H9 (cell line): ENCODE data around the gene AGXT. TPM values are rescaled to one million over a fixed set of nuclear protein-coding genes. Genes with fewer than 3 reads are reported as not detected.

Experiments used
- DNase-seq: peaks from one replicate; pipeline ENCODE4 v3.0.0-alpha.2; 2017
- H2AFZ ChIP-seq: one replicate; pipeline ENCODE4 v1.6.1; 2013; ENCODE audit warnings: mild to moderate bottlenecking, low read length, control low read depth, moderate library complexity
- H2AK5ac ChIP-seq: 2 replicates; pipeline ENCODE4 v1.6.1; 2013; ENCODE audit warnings: low read length, control low read depth, mixed read lengths; ENCODE audit not compliant: insufficient read length
- H2BK120ac ChIP-seq: one replicate; pipeline ENCODE4 v1.6.1; 2013; ENCODE audit warnings: low read depth, mild to moderate bottlenecking, low read length, control low read depth, inconsistent platforms; ENCODE audit not compliant: poor library complexity, severe bottlenecking
- H2BK12ac ChIP-seq: 2 replicates; pipeline ENCODE4 v1.6.1; 2013; ENCODE audit warnings: low read length, control low read depth, mixed read lengths, low read depth; ENCODE audit not compliant: insufficient read length
- H2BK15ac ChIP-seq: 2 replicates; pipeline ENCODE4 v1.6.1; 2013; ENCODE audit warnings: low read depth, low read length, control low read depth
- H2BK20ac ChIP-seq: one replicate; pipeline ENCODE4 v1.6.1; 2013; ENCODE audit warnings: low read depth, mild to moderate bottlenecking, low read length, control low read depth, inconsistent platforms; ENCODE audit not compliant: poor library complexity, severe bottlenecking
- H2BK5ac ChIP-seq: 2 replicates; pipeline ENCODE4 v1.6.1; 2013; ENCODE audit warnings: low read length, control low read depth, mixed read lengths; ENCODE audit not compliant: insufficient read length
- H3K14ac ChIP-seq: 2 replicates; pipeline ENCODE4 v1.6.1; 2013; ENCODE audit warnings: low read length, control low read depth; ENCODE audit not compliant: insufficient read depth
- H3K18ac ChIP-seq: 2 replicates; pipeline ENCODE4 v1.6.1; 2013; ENCODE audit warnings: low read depth, mild to moderate bottlenecking, mixed read lengths, low read length, control low read depth; ENCODE audit not compliant: insufficient read length
- H3K23ac ChIP-seq: 2 replicates; pipeline ENCODE4 v1.6.1; 2013; ENCODE audit warnings: low read length, control low read depth, mixed read lengths, low read depth; ENCODE audit not compliant: insufficient read length
- H3K23me2 ChIP-seq: 2 replicates; pipeline ENCODE4 v1.6.1; 2013; ENCODE audit warnings: low read depth, mild to moderate bottlenecking, mixed read lengths, low read length, control low read depth; ENCODE audit not compliant: insufficient read length, poor library complexity, severe bottlenecking
- H3K27ac ChIP-seq: 2 replicates; pipeline ENCODE4 v1.5.1; 2013; ENCODE audit warnings: low read length, control low read depth, mixed read lengths, low read depth; ENCODE audit not compliant: insufficient read length
- H3K27me3 ChIP-seq: 2 replicates; pipeline ENCODE4 v1.6.1; 2013; ENCODE audit warnings: low read length, control low read depth, inconsistent platforms; ENCODE audit not compliant: insufficient read depth
- H3K4ac ChIP-seq: 2 replicates; pipeline ENCODE4 v1.6.1; 2013; ENCODE audit warnings: low read depth, mild to moderate bottlenecking, control low read depth, inconsistent platforms, low read length, moderate library complexity
- H3K4me1 ChIP-seq: 2 replicates; pipeline ENCODE4 v1.6.1; 2013; ENCODE audit warnings: low read length, control low read depth, inconsistent platforms; ENCODE audit not compliant: insufficient read depth
- H3K4me2 ChIP-seq: 2 replicates; pipeline ENCODE4 v1.6.1; 2013; ENCODE audit warnings: low read length, control low read depth, mixed read lengths; ENCODE audit not compliant: insufficient read length, insufficient read depth
- H3K56ac ChIP-seq: 2 replicates; pipeline ENCODE4 v1.6.1; 2013; ENCODE audit warnings: low read depth, mild to moderate bottlenecking, mixed read lengths, low read length, control low read depth; ENCODE audit not compliant: insufficient read length
- H3K79me1 ChIP-seq: 2 replicates; pipeline ENCODE4 v1.6.1; 2013; ENCODE audit warnings: low read depth, mild to moderate bottlenecking, moderate library complexity, low read length, control low read depth, inconsistent platforms; ENCODE audit not compliant: insufficient read depth, poor library complexity, severe bottlenecking
- H3K79me2 ChIP-seq: 2 replicates; pipeline ENCODE4 v1.6.1; 2013; ENCODE audit warnings: low read length, control low read depth, inconsistent platforms; ENCODE audit not compliant: insufficient read depth
- H3K9ac ChIP-seq: 2 replicates; pipeline ENCODE4 v1.6.1; 2013; ENCODE audit warnings: low read length, control low read depth, mixed read lengths; ENCODE audit not compliant: insufficient read length; ENCODE audit errors: extremely low read depth
- H3K9me3 ChIP-seq: one replicate; pipeline ENCODE4 v1.6.1; 2013; ENCODE audit warnings: low read depth, low read length, inconsistent platforms; ENCODE audit not compliant: control insufficient read depth
- H3T11ph ChIP-seq: one replicate; pipeline ENCODE4 v1.6.1; 2013; ENCODE audit warnings: mild to moderate bottlenecking, low read length, control low read depth, inconsistent platforms
- H4K20me1 ChIP-seq: one replicate; pipeline ENCODE4 v1.6.1; 2013; ENCODE audit not compliant: control insufficient read depth, insufficient read length, insufficient read depth
- H4K5ac ChIP-seq: 2 replicates; pipeline ENCODE4 v1.6.1; 2013; ENCODE audit warnings: low read depth, mild to moderate bottlenecking, mixed read lengths, low read length, control low read depth; ENCODE audit not compliant: insufficient read length
- H4K8ac ChIP-seq: replicated peaks from 2 replicates; pipeline ENCODE4 v1.6.1; 2013; ENCODE audit warnings: low read length, control low read depth, mixed read lengths, low read depth; ENCODE audit not compliant: insufficient read length
- H4K91ac ChIP-seq: 2 replicates; pipeline ENCODE4 v1.6.1; 2013; ENCODE audit warnings: low read depth, mild to moderate bottlenecking, moderate library complexity, mixed read lengths, low read length, control low read depth; ENCODE audit not compliant: insufficient read length
- H3K27ac Mint-ChIP-seq, 3 experiments: 2 replicates in 2 of 3; 3 replicates in 1 of 3; pipeline ENCODE4 v1.8.0; 2020 to 2021; ENCODE audit warnings: mixed read lengths in 3 of 3, mild to moderate bottlenecking in 1 of 3, moderate library complexity in 1 of 3
- H3K27me3 Mint-ChIP-seq: 2 replicates; pipeline ENCODE4 v1.8.0; 2021; ENCODE audit warnings: low read depth, mild to moderate bottlenecking, moderate library complexity, mixed read lengths
- H3K36me3 Mint-ChIP-seq, 3 experiments: 2 replicates in 2 of 3; 3 replicates in 1 of 3; pipeline ENCODE4 v1.8.0; 2020 to 2021; ENCODE audit warnings: low read depth in 3 of 3, mixed read lengths in 3 of 3; ENCODE audit not compliant: insufficient read depth in 1 of 3
- H3K4me1 Mint-ChIP-seq, 2 experiments: 2 replicates each; pipeline ENCODE4 v1.8.0; 2020; ENCODE audit warnings: mixed read lengths in 2 of 2
- H3K4me3 Mint-ChIP-seq, 2 experiments: 2 replicates in 1 of 2; 3 replicates in 1 of 2; pipeline ENCODE4 v1.8.0; 2020 to 2021; ENCODE audit warnings: mild to moderate bottlenecking in 2 of 2, mixed read lengths in 2 of 2, moderate library complexity in 1 of 2
- H3K9me3 Mint-ChIP-seq, 2 experiments: 2 replicates in 1 of 2; 3 replicates in 1 of 2; pipeline ENCODE4 v1.8.0; 2020; ENCODE audit warnings: mild to moderate bottlenecking in 2 of 2, mixed read lengths in 2 of 2, moderate library complexity in 1 of 2
- CTCF ChIP-seq: fragments of 200-600 bp; sonication (generic); conservative IDR thresholded peaks from 3 replicates; pipeline ENCODE4 v1.8.0; 2021; ENCODE audit warnings: antibody characterized with exemption, mild to moderate bottlenecking
- WGBS: extraction: QIAGEN DNeasy Blood & Tissue Kit; methylation state at CpG from one replicate; pipeline ENCODE4 v1.1.7; 2013; ENCODE audit warnings: missing lambda C conversion rate, low lambda C conversion rate, mixed read lengths; ENCODE audit not compliant: insufficient read length; ENCODE audit errors: extremely low coverage; 5-methylcytosine and 5-hydroxymethylcytosine counted together
- total RNA-seq: library from RNA; stranded (reverse); gene quantifications from 2 replicates; pipeline ENCODE4 v1.2.1, GENCODE V29; 2021

AGXT gene
- total RNA-seq, 1 experiment from 2014 or later: not detected

GRCh38 chr2:240915526-240916341, 47.1 kb downstream of the AGXT start:
- no peak overlapping the region for H2BK15ac ChIP-seq
- Mint-ChIP-seq H3K4me3 (peak overlapping the region; percentile 51 to 76), H3K9me3 (no peaks in the 10 kb centered on the region), H3K36me3 (no peaks in the 10 kb centered on the region), H3K27me3 (peaks cover 18% of the 10 kb centered on the region), H3K27ac (no peak overlapping the region), H3K4me1 (peaks cover 2 to 6% of the 10 kb centered on the region in 2 experiments; a peak in 2 of 4 replicates)
- no peak overlapping the region for H3K9ac ChIP-seq
- no peak overlapping the region for H4K8ac ChIP-seq
- H3K56ac ChIP-seq: no peak overlapping the region
- no peak overlapping the region for H2AFZ ChIP-seq
- no peak overlapping the region for H4K5ac ChIP-seq
- no peaks in the 10 kb centered on the region for H3K27me3 ChIP-seq
- H3T11ph ChIP-seq: no peak overlapping the region
- no peak overlapping the region for H3K27ac ChIP-seq
- H3K4me2 ChIP-seq: peak overlapping the region; percentile 41
- no peak overlapping the region for H2BK120ac ChIP-seq
- H3K79me1 ChIP-seq: no peaks in the 10 kb centered on the region
- H3K18ac ChIP-seq: no peak overlapping the region
- no peaks in the 10 kb centered on the region for H4K20me1 ChIP-seq
- H3K9me3 ChIP-seq: no peaks in the 10 kb centered on the region
- H2AK5ac ChIP-seq: no peak overlapping the region
- H2BK5ac ChIP-seq: no peak overlapping the region
- no peaks in the 10 kb centered on the region for H3K79me2 ChIP-seq
- H4K91ac ChIP-seq: no peak overlapping the region
- no peaks in the 10 kb centered on the region for H3K23me2 ChIP-seq
- H3K23ac ChIP-seq: no peak overlapping the region
- no peak overlapping the region for H2BK12ac ChIP-seq
- no peaks in the 10 kb centered on the region for H3K4me1 ChIP-seq
- TF ChIP-seq CTCF: no peak
- no peak overlapping the region for H3K4ac ChIP-seq
- no peak overlapping the region for H3K14ac ChIP-seq
- no CpG with 5 or more reads among the region's 34 CpGs for WGBS
- no peak for DNase-seq
- no peak overlapping the region for H2BK20ac ChIP-seq
